COR-L47 (cell line): ENCODE data around the gene CENPQ.

Experiments used
- DNase-seq: peaks from one replicate; lab custom pipeline; 2025; lab: John Stamatoyannopoulos, UW

CENPQ gene

DNA sequence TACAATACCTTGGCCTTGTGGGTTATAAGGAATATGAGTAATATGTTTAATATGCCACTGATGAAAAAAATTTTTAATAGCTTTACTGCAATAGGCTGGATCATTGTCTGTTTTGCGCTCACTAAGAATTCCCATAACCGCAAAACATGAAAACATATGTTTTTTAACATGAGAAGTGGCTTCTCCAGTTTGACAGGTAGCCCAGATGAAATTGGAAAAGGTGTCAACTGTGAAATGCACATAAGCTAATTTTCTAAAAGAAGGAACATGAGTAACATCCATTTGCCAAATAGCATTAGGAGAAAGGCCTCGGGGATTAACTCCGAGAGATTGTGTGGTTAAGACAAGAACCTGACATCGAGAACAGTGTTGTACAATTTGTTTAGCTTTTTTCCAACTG lies 41.5 kb downstream of the CENPQ start:
- DNase-seq = no peak

- DNase-seq = no peak
Observed at GRCh38 chr6:49506569-49507111, 43.5 kb downstream of the CENPQ start.

- no peak for DNase-seq
Observed at GRCh38 chr6:49509342-49509741, 46.2 kb downstream of the CENPQ start.

DNA sequence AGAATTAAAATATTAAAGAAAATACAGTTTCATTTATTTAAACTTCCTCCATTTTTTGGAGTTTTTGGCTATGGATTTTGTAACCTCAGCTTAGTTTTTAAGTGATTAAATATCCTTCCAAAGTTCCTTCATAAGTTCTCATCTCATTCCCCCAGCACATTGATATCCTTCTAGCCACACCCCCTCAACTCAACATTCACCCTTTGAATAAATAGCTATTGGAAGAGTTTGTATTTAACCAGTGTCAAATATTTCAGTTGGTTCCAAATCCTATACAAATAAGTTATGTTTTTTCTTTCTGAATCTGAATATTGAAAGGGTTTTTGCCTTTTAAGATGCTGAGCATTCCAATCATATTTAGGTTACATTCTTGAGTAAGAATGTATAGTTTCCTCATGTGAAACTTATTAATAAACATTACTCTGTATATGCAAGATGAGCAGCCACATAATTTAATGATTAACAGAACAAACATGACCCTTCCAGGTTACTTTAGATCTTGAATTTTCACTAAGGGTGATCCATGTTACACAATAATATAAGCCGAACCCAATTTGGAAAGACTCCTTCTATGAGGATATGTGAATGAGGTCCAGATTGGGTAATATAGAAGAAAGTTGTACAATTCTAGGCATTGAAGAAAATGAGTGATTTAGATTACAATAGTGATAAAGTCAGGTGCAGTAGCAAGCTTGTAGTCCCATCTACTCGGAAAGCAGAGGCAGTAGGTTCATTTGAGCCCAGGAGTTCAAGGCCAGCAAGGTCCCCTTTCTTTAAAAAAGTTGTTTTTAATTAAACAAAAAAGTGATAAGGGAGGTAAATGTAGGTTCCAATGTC lies 50.2 kb downstream of the CENPQ start:
- no peak for DNase-seq

DNA sequence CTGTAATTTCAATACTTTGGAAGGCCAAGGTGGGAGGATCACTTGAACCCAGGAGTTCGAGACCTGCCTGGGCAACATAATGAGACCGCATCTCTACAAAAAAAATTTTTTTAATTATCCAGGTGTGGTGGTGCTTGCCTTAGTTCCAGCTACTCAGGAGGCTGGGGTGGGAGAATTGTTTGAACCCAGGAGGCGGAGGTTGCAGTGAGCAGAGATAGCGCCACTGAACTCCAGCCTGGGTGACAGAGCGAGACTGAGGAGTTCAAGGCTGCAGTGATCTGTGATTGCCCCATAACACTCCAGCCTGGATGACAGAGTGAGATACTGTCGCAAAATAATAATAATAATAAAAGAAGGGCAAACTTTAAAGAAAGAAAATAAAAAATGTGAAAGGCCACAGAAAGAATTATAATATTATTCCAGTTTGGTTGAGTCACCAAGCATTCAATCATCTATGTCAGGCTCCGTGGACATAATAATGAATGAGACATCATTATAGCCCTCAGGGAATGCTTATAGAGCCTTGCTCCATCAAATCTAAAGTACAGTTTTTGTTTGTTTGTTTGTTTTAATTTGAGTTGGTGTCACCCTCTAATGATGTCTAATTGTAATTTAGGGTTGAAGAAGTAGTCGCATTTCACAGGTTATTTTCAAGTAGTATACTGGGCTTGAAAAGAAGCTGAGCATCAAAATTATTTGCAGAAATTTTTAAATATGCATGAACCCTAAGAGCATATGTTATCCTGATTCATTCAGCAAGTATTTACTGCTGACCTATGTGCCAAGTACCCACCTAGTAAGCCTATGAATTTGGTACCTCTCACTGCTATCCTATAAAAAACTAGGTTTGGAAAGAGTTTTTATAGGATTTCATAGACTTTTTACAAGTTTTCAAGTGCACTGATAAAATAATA lies 51.7 kb downstream of the CENPQ start:
- no peak for DNase-seq

GRCh38 chr6:49515485-49516146 lies 52.4 kb downstream of the CENPQ start:
- no peak for DNase-seq

DNA sequence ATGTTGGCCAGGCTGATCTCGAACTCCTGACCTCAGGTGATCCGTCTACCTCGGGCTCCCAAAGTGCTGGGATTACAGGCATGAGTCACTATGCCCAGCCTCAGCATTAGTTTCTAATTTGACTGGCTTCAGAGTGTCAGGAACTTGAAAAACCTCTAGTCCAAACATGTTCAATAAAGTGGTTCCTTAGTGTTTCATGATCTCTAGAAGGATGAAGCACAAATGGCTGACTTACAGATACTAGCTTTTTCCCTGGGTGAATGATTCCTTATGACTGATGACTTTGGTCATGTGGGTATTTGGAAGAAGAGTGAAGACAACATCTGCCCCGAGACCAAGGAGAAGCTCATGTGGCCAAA lies 53.0 kb downstream of the CENPQ start:
- DNase-seq = no peak

DNA sequence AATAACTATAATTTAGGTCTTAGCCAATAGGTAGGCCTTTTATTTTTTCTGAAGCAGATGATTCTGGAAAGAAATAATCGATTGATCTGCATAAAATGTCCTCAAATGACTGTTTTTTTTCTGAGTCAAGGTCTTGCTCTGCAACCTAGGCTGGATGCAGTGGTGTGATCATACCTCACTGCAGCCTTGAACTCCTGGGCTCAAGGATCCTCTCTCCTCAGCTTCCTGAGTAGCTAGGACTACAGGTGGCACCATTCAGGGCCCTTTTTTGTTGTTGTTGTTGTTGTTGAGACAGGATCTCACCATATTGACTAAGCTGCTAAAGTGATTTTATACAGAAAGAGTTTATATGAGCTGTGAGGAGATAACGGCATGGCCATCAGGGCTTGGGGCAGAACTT lies 54.7 kb downstream of the CENPQ start:
- no peak for DNase-seq

DNA sequence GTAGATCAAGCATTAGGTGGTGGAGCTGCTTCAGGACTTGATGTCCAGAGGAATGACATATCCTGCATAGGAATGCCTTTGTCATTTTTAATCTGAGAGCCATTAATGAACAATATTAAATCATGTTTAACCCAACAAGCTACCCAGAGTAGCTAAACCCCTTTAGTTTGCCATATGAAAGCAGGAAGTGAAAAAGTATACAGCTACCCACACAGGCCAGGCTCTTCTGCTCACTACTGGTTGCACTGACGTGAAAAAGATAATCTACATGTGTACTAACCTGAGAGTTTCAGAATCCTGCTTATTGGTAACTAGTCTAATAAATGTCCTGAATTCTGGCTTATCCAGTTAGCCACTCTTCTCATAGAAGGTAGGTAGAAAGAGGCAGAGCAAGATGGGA lies 56.5 kb downstream of the CENPQ start:
- no peak for DNase-seq

DNA sequence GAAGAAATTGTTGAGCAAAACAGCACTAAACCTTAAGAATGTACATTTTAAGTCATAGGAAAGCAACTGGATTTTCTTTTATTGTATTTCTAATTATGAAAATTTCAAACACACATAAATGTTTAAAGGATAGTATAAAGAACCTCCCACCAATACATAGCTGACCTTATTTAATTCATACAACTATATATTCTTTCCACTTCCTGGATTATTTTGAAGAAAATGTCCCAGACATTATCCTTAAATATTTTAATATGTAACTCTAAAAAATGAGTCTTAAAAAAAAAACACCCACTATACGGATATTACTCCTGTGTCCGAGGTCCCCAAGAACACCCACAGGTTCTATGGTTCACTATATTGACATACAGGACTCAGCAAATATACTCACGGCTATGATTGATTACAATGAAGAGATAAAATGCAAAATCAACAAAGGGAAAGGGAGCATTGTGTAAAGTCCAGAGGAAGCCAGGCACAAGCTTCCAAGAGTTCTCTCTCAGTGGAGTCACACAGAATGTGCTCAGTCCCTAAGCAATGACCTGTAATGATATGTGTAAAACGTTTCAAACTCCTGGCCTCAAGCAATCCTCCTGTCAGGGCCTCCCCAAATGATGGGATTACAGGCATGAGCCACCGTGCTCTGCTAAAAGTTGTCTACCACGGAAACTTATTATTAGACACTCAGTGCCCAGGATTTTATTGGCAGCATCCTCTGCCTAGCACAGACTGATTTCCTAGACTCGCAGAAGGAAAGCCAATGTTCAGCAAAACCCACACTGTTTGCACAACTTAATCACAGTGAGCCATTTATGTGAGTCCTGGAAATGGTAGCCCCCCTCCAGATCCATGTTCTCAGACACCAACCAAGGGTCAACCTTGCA lies 59.8 kb downstream of the CENPQ start:
- DNase-seq = no peak

DNA sequence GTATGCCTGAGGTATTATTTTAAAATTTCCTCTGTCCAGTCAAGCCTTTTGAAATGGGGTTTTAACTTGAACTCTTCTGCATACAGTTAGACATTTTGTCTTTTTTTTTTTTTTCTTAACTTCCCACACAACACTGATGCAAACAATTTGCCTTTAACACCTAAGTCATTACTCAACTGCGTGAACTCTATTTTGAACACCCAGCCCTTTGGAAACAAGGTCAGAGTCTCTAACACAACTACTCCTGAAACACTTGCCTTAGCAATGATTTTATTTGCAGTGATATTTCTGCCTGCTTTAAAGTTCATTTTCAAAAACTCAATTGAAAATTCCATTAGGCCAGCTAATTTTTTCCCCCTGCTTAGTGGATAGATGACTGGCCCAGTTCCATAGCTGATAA lies 60.7 kb downstream of the CENPQ start:
- no peak for DNase-seq

DNA sequence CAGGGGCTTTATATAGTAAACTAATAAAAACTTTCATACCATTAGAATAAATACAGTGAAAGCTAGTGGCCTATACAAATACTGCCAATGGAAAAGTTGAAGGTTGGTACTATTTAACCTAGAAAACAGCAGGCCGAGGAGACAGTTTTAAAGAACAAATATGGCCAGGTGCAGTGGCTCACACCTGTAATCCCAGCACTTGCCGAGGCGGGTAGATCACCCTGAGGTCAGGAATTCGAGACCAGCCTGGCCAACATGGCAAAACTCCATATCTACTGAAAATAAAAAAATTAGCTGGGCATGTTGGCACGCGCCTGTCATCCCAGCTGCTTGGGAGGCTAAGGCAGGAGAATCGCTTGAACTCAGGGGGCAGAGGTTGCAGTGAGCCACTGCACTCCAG lies 61.4 kb downstream of the CENPQ start:
- DNase-seq = no peak

DNA sequence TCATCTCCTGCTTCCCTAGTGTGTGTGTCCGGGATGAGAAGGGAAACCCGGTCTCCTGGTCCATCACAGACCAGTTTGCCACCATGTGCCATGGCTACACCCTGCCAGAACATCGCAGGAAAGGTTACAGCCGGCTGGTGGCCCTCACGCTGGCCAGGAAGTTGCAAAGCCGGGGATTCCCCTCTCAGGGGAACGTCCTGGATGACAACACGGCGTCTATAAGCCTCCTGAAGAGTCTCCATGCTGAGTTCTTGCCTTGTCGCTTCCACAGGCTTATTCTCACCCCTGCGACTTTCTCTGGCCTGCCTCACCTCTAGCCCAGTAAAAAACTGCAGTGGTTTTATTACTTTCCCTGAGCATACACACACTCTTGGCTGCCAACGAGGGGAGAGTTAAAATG lies 63.4 kb downstream of the CENPQ start:
- no peak for DNase-seq

- DNase-seq = no peak
Observed at GRCh38 chr6:49527320-49527719, 64.2 kb downstream of the CENPQ start.

DNA sequence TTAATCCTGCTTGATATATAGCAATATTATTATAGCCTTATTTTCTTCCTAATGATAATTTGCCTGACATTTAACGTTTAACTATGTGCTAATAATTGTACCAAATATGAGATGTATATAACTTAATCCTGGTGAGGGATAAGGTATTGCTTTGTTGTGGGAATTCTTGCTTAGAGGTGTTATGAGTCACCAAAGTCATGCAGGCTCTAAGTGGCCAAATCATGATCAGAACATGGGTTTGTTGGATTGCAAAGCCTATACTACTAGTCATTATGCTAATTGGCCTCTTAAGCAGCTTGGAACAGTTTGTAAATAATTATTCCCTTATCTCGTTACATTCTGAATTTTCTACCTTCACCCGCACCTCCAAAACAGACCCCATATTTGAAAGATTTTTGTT lies 65.4 kb downstream of the CENPQ start:
- DNase-seq = no peak

DNA sequence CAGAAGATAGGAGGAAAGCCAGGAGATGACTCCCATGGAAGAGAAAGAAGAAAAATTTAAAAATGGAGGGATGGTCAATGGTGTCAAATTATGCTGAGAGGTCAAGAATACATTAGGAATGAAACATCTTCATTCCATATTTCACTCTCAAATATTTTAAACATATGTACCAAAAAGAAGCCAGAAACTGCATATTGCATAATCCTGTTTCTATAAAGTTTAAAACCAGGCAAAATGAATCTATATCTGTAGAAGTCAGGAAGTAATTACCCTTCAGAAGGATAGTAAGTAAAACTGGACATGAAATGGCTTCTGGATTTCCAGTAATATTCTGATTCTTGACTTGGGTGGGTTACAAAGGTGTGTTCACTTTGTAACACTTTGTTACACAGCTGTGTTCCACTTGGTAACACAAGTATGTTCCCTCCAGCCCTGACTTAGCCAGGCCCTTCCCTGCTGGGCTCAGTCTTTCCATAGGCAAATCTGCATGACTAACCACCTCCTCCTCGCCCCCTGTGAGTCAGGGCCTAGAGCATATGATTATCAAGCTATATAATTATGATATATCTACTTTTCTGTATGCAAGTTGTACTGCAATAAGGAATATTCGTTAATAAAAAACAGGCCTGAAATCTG lies 67.1 kb downstream of the CENPQ start:
- no peak for DNase-seq

DNA sequence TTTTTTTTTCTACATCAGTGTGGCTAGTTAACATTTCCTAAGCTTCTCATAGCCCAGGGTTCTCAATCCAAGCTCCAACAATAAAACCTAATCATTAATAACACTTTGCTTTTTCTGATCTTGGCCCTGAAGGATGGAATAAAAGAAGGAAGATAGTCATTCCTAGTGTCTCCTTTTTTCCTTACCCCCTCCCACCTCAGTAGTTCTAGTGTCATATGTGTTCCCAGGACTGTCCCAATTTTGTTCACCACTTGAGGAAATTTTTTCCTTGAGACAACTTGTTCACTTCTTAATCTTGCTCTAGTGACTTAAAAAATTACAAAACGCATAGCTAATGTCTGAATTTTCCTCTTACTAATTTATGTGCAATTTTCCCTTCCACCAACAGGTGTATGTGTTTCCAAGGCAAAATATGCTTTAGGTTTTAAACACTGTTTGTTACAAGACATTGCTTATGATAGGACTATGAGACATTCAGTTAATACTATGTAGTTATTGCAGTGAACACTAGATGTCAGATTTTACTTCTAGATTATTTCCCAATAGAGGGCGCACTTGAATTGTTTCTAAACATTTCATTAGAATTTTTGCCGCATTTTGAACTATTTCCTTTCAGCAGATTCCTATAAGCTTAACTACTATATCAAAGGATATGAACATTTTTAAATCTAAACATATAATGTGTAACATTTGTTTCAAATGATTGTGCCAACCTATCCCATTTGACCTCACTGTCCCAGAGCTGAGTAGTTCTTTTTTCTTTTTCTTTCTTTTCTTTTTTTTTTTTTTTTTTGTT lies 68.8 kb downstream of the CENPQ start:
- DNase-seq = peak; percentile 55

- DNase-seq = no peak
Observed at GRCh38 chr6:49535795-49536194, 72.6 kb downstream of the CENPQ start.

- no peak for DNase-seq
Observed at GRCh38 chr6:49539102-49539501, 75.9 kb downstream of the CENPQ start.

DNA sequence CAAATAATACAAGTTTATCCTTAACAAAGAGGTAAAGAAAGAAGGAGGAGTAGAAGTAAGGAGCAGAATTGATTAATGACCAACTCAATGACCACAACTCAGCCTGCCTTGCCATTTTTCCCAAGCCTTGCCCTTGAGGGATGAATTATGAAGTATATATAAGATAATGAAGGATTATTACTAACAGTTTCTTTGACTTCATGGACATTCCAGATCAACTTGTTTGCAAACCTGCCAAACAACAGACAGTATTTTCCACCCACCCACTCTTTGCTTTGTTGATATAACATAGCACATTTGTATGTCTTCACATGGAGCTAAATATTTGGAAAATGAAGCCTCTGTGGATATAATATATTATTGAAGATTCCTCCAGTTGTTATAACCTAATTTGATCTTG lies 77.4 kb downstream of the CENPQ start:
- no peak for DNase-seq
